GM15510 (cell line): Measurements from ENCODE around the gene KCNJ1.

ENCODE experiments used
- POLR2A ChIP-seq: IDR thresholded peaks from 3 replicates; pipeline ENCODE4 v1.6.1; 2011; ENCODE audit warnings: borderline replicate concordance; ENCODE audit not compliant: insufficient read length; ENCODE audit errors: extremely low read depth

The KCNJ1 gene

DNA sequence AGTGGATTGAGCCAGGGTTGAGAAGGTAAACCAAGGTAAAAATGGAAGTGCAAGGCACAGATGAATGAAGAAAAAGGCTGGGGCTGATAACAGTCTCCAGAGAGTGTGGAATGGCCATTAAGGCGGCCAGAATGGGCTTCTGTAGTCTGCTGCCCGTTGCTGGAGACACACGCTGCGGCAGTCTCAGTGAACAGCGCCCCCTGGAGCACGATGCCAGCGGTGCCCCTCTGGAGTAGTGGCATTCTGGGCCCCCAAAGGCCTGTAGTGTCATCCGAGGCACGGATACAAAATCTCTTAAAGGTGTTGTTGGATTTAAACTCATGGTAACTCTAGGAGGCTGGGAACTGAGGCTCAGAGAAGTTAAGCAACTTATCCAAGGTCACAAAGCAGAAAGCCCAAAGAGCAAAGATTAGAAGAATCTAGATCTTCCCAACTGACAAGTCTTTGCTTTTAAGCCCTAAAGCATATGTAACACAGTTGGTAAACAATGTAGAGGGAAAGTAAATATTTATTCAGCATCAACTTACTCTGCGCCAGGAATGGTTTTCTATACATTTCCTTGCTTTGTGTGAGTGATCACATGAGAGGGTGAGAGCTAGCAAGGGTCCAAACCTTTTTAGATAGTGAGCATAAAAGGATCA is 18.2 kb downstream of the KCNJ1 start:
- no peak for TF ChIP-seq POLR2A

- no peak for TF ChIP-seq POLR2A
Measured at GRCh38 chr11:128846985-128847384, 20.1 kb downstream of the KCNJ1 start.

- no peak for TF ChIP-seq POLR2A
Measured at GRCh38 chr11:128845334-128845780, 21.7 kb downstream of the KCNJ1 start.

DNA sequence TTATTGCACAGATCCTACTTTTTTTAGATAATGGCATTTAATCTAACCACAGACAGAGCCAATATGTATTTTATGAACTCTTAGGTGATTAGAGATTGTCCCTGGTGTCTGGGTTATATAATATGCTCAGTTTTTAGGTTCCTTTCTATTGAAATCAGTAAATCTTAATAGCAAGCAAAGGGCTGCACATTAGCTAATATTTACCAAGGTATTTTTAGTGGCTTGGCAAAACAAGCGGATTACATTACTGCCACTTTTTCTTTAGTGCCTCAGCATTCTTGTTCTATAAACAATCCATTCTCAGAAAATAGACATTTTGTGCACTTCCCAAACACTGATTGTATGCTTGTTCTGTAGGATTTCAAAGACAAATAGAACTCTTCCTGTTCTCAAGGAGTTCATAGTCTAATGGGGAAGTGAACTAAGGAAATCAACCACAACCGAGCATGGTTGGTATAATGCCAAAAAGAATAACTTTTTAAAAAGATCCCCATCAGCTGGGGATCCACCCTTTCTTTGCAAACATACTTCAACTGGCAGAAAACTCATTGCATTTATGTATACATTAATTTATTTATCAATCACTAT is 23.8 kb downstream of the KCNJ1 start:
- no peak for TF ChIP-seq POLR2A

DNA sequence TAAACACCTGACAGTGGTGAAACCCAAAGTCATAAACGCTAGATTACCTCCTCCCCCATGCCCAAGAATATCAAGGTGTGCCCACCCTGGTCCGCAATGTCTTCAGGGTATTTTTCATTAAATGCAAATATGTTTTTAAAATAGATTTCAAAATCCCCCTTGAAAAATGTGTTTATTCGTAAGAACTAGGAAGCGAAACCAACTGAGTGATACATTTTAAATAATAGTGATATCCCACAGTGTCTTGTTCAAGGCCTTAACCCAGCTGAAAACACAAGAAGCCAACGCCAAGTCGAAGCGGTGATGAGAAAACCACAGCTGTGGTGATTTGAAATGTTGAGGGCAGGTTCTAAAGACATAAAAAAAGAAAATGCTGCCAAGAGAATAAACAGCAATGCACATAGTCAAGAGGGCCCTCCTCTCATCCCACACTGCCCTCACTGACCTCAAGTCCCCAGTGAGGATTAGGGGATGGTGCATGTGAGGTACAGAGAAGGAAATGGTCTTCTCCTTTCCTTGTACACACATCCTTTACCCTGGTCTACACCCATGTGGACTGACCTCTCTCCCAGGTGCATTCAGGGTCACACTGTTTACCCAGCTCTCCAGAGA is 25.5 kb downstream of the KCNJ1 start:
- TF ChIP-seq POLR2A = no peak

DNA sequence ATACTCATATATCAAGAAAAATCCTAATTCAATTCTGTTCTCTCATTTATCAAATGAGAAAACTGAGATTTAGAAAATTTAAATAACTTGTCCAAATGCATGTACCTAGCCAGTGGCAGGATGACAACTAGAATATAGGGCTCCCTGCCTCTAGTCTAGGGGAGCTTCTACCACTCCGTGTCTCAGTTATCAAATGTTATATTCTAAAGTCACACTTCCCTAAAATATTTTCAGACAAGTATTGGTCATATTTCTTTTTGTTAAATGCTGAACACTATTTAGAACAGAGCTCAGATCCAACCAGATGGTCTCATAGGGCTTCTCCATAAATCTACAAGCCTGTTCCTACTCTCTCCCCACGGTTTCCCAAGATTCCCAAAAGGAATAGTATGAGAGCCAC is 26.3 kb downstream of the KCNJ1 start:
- TF ChIP-seq POLR2A = no peak

- TF ChIP-seq POLR2A = no peak
Measured at GRCh38 chr11:128840137-128840536, 27.0 kb downstream of the KCNJ1 start.

DNA sequence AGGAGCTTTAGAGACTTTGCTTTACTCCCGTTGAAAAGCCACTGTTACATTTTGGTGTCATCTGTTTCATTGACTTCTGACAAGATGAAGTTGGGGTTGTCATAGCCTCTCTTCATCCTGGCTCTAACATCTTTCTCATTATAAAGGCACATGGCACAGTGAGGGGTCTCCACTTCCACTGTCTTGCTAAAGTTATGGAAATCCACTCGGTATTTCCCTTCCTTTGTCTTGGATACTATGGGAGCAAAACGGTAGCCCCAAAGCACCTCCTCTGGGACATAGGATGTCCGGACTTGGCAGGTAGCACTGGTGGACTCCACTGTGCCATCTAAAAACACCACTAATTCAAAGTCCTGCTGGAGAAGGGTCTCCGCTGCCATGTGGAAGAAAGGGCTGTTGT is 28.0 kb downstream of the KCNJ1 start:
- TF ChIP-seq POLR2A = no peak

DNA sequence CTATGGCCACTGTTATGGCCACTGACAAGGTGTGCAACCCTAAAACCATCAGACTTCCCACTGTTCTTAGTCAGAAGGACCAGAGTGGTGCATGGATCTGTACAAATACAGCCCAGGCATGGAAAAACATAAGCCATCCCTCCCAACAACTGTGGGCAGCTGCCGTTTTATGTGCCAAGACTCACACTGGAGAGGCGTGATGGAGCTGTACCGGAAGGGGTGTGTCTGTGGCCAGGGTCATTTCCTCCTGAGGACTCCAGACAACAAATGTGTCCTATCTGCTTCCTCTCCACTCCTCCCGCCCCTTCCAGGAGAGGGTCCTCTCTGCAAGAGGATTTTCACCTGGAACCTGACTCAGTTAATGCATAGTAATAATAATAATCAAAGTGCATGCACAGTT is 29.5 kb downstream of the KCNJ1 start:
- no peak for TF ChIP-seq POLR2A

GRCh38 chr11:128835741-128836430 is 31.2 kb downstream of the KCNJ1 start:
- no peak for TF ChIP-seq POLR2A

DNA sequence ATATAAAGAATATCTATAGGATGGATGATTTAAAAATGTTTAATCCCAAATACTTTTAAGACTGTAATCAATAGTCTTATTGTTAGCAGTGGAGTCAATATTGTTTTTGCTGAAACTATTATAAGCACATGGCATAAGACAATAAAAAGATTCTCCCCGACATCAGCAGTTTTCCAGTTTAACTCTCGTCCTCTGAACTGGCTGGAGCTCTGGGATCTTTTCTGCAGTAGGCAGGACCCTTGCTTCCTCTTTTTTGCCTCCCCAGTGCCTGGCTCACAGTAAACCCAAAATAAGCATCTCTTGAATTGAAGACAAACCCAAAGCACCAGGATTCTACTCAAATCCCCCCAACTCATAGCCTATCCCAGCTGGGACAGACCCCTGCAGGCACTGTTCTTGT is 32.9 kb downstream of the KCNJ1 start:
- no peak for TF ChIP-seq POLR2A

DNA sequence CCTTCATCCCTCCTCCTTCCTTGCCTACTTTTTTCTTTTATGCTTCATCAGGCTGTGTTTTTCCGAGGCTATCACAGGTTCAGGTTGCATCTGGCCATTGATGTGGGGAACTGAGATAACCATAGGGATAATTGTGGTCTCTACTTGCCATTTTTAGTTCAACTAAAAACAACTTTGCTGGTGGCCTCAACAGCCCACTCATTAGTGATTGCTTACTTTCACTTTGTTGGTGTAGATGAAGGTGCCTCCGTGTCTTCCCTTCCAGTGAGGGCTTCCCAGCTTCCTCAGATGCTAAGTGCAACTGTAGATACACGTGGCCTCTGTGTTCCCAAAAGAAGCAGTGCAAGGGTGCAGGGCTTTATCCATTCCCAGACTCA is 35.0 kb downstream of the KCNJ1 start:
- TF ChIP-seq POLR2A = no peak

GRCh38 chr11:128831174-128832120 is 35.6 kb downstream of the KCNJ1 start:
- TF ChIP-seq POLR2A = no peak
